Measurements from ENCODE around the gene CD36.

- TF ChIP-seq CTCF (IDR thresholded peaks at IDR 0.05), result no peak
- TF ChIP-seq POLR2A (IDR thresholded peaks at IDR 0.05), result no peak
These were observed 27.1 kb downstream of the CD36 start for GRCh38 chr7:80665526-80665925.

All from esophagus squamous epithelium (tissue), 4 donors.